ENCODE measurements around the gene KL.

Gene KL

DNA sequence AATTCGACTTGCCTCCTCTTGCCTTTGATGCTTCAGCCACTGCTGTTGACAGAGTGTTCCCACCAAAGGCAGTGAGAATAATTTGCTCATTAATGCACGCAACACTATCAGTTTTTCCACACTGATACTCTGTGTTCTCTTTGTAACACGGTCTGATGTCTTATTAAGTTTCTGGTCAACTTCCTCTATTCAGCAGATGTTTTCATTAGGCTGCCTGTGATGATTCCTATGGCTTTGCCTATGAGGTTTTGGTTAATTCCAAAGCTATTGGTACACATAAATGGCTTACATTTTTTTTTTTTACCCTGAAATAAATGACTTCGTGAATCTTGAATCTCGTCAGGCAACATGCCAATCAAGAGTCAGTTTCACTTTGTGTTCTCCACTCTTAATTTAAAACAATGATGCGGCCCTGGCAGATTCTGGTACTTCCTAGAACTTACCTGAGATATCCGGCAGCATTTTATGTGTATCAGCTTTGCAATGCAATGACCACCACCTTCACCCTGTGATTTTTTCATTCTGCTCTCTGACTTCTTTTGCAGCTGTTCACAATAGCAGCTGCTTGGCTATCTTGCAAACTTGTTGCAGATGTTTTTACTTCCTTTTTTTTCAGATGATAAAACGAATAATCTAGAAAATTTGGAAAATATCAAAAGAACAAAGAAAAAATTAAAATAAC, 27.5 kb upstream of the KL start:
- Histone ChIP-seq H3K4me1 (ENCODE audit: control insufficient read depth, insufficient read depth, low read length) (no peaks in the 10 kb centered on the region), H3K36me3 (ENCODE audit: control insufficient read depth in 2 of 2, insufficient read depth in 1 of 2, low read length in 2 of 2) (no peaks in the 10 kb centered on the region), H3K9me3 (ENCODE audit: control insufficient read depth, insufficient read depth, low read depth, low read length) (no peaks in the 10 kb centered on the region), H3K27ac (ENCODE audit: extremely low read depth, low read depth, low read length) (no peak overlapping the region), H3K4me3 (ENCODE audit: low read depth, low read length) (no peak overlapping the region)
- no peak for TF ChIP-seq BCL11B (tag by site-specific recombination; IDR thresholded peaks at IDR 0.05; ENCODE audit: low read depth)
- no peak for TF ChIP-seq ZNF292 (tag by site-specific recombination; IDR thresholded peaks at IDR 0.05; ENCODE audit: borderline replicate concordance, low read depth)
- TF ChIP-seq ZNF157 (tag by site-specific recombination; IDR thresholded peaks at IDR 0.05): no peak
- no peak for TF ChIP-seq ZNF280C (tag by site-specific recombination; IDR thresholded peaks at IDR 0.05)
- no peak for TF ChIP-seq KLF16 (tag by site-specific recombination; IDR thresholded peaks at IDR 0.05)
- TF ChIP-seq, protein P1, sequence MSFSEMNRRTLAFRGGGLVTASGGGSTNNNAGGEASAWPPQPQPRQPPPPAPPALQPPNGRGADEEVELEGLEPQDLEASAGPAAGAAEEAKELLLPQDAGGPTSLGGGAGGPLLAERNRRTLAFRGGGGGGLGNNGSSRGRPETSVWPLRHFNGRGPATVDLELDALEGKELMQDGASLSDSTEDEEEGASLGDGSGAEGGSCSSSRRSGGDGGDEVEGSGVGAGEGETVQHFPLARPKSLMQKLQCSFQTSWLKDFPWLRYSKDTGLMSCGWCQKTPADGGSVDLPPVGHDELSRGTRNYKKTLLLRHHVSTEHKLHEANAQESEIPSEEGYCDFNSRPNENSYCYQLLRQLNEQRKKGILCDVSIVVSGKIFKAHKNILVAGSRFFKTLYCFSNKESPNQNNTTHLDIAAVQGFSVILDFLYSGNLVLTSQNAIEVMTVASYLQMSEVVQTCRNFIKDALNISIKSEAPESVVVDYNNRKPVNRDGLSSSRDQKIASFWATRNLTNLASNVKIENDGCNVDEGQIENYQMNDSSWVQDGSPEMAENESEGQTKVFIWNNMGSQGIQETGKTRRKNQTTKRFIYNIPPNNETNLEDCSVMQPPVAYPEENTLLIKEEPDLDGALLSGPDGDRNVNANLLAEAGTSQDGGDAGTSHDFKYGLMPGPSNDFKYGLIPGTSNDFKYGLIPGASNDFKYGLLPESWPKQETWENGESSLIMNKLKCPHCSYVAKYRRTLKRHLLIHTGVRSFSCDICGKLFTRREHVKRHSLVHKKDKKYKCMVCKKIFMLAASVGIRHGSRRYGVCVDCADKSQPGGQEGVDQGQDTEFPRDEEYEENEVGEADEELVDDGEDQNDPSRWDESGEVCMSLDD (tag by site-specific recombination; IDR thresholded peaks at IDR 0.05): no peak
- no peak for TF ChIP-seq ZNF529 (tag by site-specific recombination; IDR thresholded peaks at IDR 0.05; ENCODE audit: insufficient replicate concordance)
- no peak for TF ChIP-seq ZNF558 (tag by site-specific recombination; IDR thresholded peaks at IDR 0.05)
- TF ChIP-seq SP3 (tag by site-specific recombination; IDR thresholded peaks at IDR 0.05): no peak
- TF ChIP-seq ZNF473 (tag by site-specific recombination; IDR thresholded peaks at IDR 0.05): no peak
- TF ChIP-seq ZNF350 (tag by site-specific recombination; IDR thresholded peaks at IDR 0.05): no peak
- no peak for TF ChIP-seq ZNF140 (tag by site-specific recombination; IDR thresholded peaks at IDR 0.05)
- no peak for TF ChIP-seq ZNF518A (tag by site-specific recombination; conservative IDR thresholded peaks at IDR 0.05; ENCODE audit: low read depth)
- TF ChIP-seq KLF8 (tag by site-specific recombination; IDR thresholded peaks at IDR 0.05): no peak
- no peak for TF ChIP-seq ZXDB (tag by site-specific recombination; IDR thresholded peaks at IDR 0.05)
- no peak for TF ChIP-seq ZNF843 (tag by site-specific recombination; IDR thresholded peaks at IDR 0.05)
- no peak for TF ChIP-seq ZNF548 (tag by site-specific recombination; IDR thresholded peaks at IDR 0.05)
- TF ChIP-seq YY1 (tag by site-specific recombination; IDR thresholded peaks at IDR 0.05): no peak
- no peak for TF ChIP-seq ZNF354C (tag by site-specific recombination; IDR thresholded peaks at IDR 0.05; ENCODE audit: borderline replicate concordance, low read depth)
- TF ChIP-seq EGR2 (tag by site-specific recombination; IDR thresholded peaks at IDR 0.05; ENCODE audit: low read depth): no peak
- POLR2A ChIA-PET: no interaction called here
- CTCF ChIA-PET: no interaction called here

All from HEK293 (cell line).